Activated naive CD8-positive, alpha-beta T cell (primary cell): ENCODE measurements around the gene GABBR2.

ENCODE experiments used
- H3K27ac Mint-ChIP-seq: one replicate; pipeline ENCODE4 v1.8.0; 2021; ENCODE audit warnings: mixed read lengths
- H3K27me3 Mint-ChIP-seq: one replicate; pipeline ENCODE4 v1.8.0; 2021; ENCODE audit warnings: mixed read lengths
- H3K36me3 Mint-ChIP-seq: one replicate; pipeline ENCODE4 v1.8.0; 2021; ENCODE audit warnings: mixed read lengths
- H3K4me1 Mint-ChIP-seq: one replicate; pipeline ENCODE4 v1.8.0; 2021; ENCODE audit warnings: low read depth, mixed read lengths
- H3K4me3 Mint-ChIP-seq: one replicate; pipeline ENCODE4 v1.8.0; 2021; ENCODE audit warnings: mild to moderate bottlenecking, mixed read lengths
- H3K9me3 Mint-ChIP-seq: one replicate; pipeline ENCODE4 v1.8.0; 2021; ENCODE audit warnings: low read depth, mixed read lengths

GABBR2 gene

GRCh38 chr9:98379572-98379971 lies 329.2 kb downstream of the GABBR2 start:
- Mint-ChIP-seq H3K9me3 (no peaks in the 10 kb centered on the region), H3K4me1 (no peaks in the 10 kb centered on the region), H3K27ac (no peak overlapping the region), H3K36me3 (no peaks in the 10 kb centered on the region), H3K27me3 (no peaks in the 10 kb centered on the region), H3K4me3 (no peak overlapping the region)

GRCh38 chr9:98378794-98379193 lies 329.9 kb downstream of the GABBR2 start:
- no peaks in the 10 kb centered on the region for H3K27me3 Mint-ChIP-seq
- no peak overlapping the region for H3K4me3 Mint-ChIP-seq
- H3K36me3 Mint-ChIP-seq, result no peaks in the 10 kb centered on the region
- no peaks in the 10 kb centered on the region for H3K4me1 Mint-ChIP-seq
- no peaks in the 10 kb centered on the region for H3K9me3 Mint-ChIP-seq
- no peak overlapping the region for H3K27ac Mint-ChIP-seq

GRCh38 chr9:98378206-98378780 lies 330.4 kb downstream of the GABBR2 start:
- Mint-ChIP-seq H3K27me3 (no peaks in the 10 kb centered on the region), H3K9me3 (no peaks in the 10 kb centered on the region), H3K4me1 (no peaks in the 10 kb centered on the region), H3K27ac (no peak overlapping the region), H3K4me3 (no peak overlapping the region), H3K36me3 (no peaks in the 10 kb centered on the region)

- Mint-ChIP-seq H3K27ac (no peak overlapping the region), H3K9me3 (no peaks in the 10 kb centered on the region), H3K4me1 (no peaks in the 10 kb centered on the region), H3K27me3 (no peaks in the 10 kb centered on the region), H3K4me3 (no peak overlapping the region), H3K36me3 (no peaks in the 10 kb centered on the region)
Observed at GRCh38 chr9:98375138-98375726, 333.5 kb downstream of the GABBR2 start.

- Mint-ChIP-seq H3K27ac (no peak overlapping the region), H3K4me1 (no peaks in the 10 kb centered on the region), H3K4me3 (no peak overlapping the region), H3K9me3 (no peaks in the 10 kb centered on the region), H3K36me3 (no peaks in the 10 kb centered on the region), H3K27me3 (no peaks in the 10 kb centered on the region)
Observed at GRCh38 chr9:98374385-98375051, 334.2 kb downstream of the GABBR2 start.

- Mint-ChIP-seq H3K4me1 (no peaks in the 10 kb centered on the region), H3K27ac (no peak overlapping the region), H3K36me3 (no peaks in the 10 kb centered on the region), H3K4me3 (no peak overlapping the region), H3K27me3 (no peaks in the 10 kb centered on the region), H3K9me3 (no peaks in the 10 kb centered on the region)
Observed at GRCh38 chr9:98373609-98374008, 335.1 kb downstream of the GABBR2 start.

- no peaks in the 10 kb centered on the region for H3K36me3 Mint-ChIP-seq
- no peak overlapping the region for H3K4me3 Mint-ChIP-seq
- H3K27me3 Mint-ChIP-seq, result peaks cover 2% of the 10 kb centered on the region
- H3K9me3 Mint-ChIP-seq, result no peaks in the 10 kb centered on the region
- no peak overlapping the region for H3K27ac Mint-ChIP-seq
- H3K4me1 Mint-ChIP-seq, result no peaks in the 10 kb centered on the region
Observed at GRCh38 chr9:98372077-98372836, 336.5 kb downstream of the GABBR2 start.

GRCh38 chr9:98370976-98371315 lies 337.8 kb downstream of the GABBR2 start:
- Mint-ChIP-seq H3K4me1 (no peaks in the 10 kb centered on the region), H3K4me3 (no peak overlapping the region), H3K27me3 (peaks cover 2% of the 10 kb centered on the region), H3K36me3 (no peaks in the 10 kb centered on the region), H3K9me3 (peaks cover 6% of the 10 kb centered on the region), H3K27ac (no peak overlapping the region)

GRCh38 chr9:98370300-98370975 lies 338.3 kb downstream of the GABBR2 start:
- no peak overlapping the region for H3K27ac Mint-ChIP-seq
- H3K27me3 Mint-ChIP-seq, result peaks cover 2% of the 10 kb centered on the region
- H3K9me3 Mint-ChIP-seq, result peaks cover 6% of the 10 kb centered on the region
- H3K4me3 Mint-ChIP-seq, result no peak overlapping the region
- H3K36me3 Mint-ChIP-seq, result no peaks in the 10 kb centered on the region
- H3K4me1 Mint-ChIP-seq, result no peaks in the 10 kb centered on the region

GRCh38 chr9:98369896-98370295 lies 338.8 kb downstream of the GABBR2 start:
- peaks cover 5% of the 10 kb centered on the region for H3K36me3 Mint-ChIP-seq
- no peaks in the 10 kb centered on the region for H3K4me1 Mint-ChIP-seq
- H3K9me3 Mint-ChIP-seq, result peaks cover 9% of the 10 kb centered on the region
- H3K27me3 Mint-ChIP-seq, result peaks cover 4% of the 10 kb centered on the region
- H3K27ac Mint-ChIP-seq, result no peak overlapping the region
- no peak overlapping the region for H3K4me3 Mint-ChIP-seq

GRCh38 chr9:98369471-98369870 lies 339.3 kb downstream of the GABBR2 start:
- Mint-ChIP-seq H3K9me3 (peaks cover 9% of the 10 kb centered on the region), H3K4me1 (no peaks in the 10 kb centered on the region), H3K27ac (no peak overlapping the region), H3K4me3 (no peak overlapping the region), H3K27me3 (peaks cover 4% of the 10 kb centered on the region), H3K36me3 (peaks cover 5% of the 10 kb centered on the region)

GRCh38 chr9:98369066-98369425 lies 339.7 kb downstream of the GABBR2 start:
- Mint-ChIP-seq H3K27me3 (peaks cover 4% of the 10 kb centered on the region), H3K4me3 (no peak overlapping the region), H3K27ac (no peak overlapping the region), H3K4me1 (no peaks in the 10 kb centered on the region), H3K36me3 (peaks cover 5% of the 10 kb centered on the region), H3K9me3 (peaks cover 9% of the 10 kb centered on the region)

- no peak overlapping the region for H3K27ac Mint-ChIP-seq
- H3K9me3 Mint-ChIP-seq, result peaks cover 9% of the 10 kb centered on the region
- no peak overlapping the region for H3K4me3 Mint-ChIP-seq
- no peaks in the 10 kb centered on the region for H3K4me1 Mint-ChIP-seq
- H3K36me3 Mint-ChIP-seq, result peaks cover 5% of the 10 kb centered on the region
- H3K27me3 Mint-ChIP-seq, result peaks cover 4% of the 10 kb centered on the region
Observed at GRCh38 chr9:98368366-98369065, 340.2 kb downstream of the GABBR2 start.

- Mint-ChIP-seq H3K27ac (no peak overlapping the region), H3K4me3 (no peak overlapping the region), H3K27me3 (peaks cover 4% of the 10 kb centered on the region), H3K9me3 (peaks cover 9% of the 10 kb centered on the region), H3K36me3 (peaks cover 5% of the 10 kb centered on the region), H3K4me1 (no peaks in the 10 kb centered on the region)
Observed at GRCh38 chr9:98367923-98368322, 340.8 kb downstream of the GABBR2 start.
